ENCODE results near the gene PNPT1. TPM values are rescaled to one million over a fixed set of nuclear protein-coding genes. Genes with fewer than 3 reads are reported as not detected.

The PNPT1 gene
- total RNA-seq, 1 experiment from 2014 or later: 31.7 TPM

DNA sequence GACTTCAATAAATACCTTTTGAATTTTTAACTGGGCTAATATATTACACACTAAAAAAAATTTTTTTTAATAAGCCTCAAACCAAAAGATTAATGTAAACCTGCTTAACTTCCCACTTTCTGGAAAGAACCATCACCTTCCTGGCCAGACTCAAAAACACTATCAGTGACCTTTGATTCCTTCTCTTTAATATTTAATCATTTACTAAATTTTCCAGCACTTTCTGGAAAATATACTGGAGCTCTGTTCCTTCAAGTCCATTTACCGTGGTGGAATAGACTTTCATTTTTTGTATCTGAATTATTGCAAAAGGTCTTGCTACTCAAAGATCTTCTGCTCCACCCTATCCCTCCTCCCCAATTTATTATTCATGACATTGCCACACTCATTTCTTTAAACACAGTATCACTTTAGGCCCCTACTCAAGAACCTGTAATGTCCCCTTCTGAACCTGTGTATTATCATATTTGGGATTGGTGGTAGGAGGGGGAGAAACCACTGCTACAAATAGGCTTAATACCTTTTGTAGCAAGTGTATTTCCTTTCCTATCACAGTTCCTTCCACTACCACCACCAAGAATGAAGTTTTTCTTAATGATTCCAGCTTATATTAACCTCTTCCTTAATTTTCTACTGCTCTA is 83.6 kb downstream of the PNPT1 start:
- Histone ChIP-seq H3K27me3 (ENCODE audit: insufficient read depth, low read length) (no peaks in the 10 kb centered on the region), H2AFZ (ENCODE audit: low read depth, low read length, poor library complexity, severe bottlenecking) (no peak overlapping the region), H3K36me3 (ENCODE audit: control insufficient read depth in 1 of 2, insufficient read depth in 2 of 2, low read length in 2 of 2) (peaks cover 16 to 19% of the 10 kb centered on the region in 2 experiments), H3K4me2 (ENCODE audit: low read length) (no peak overlapping the region), H3K4me3 (replicated peaks in 1 of 2; ENCODE audit: low read depth in 1 of 2, low read length in 2 of 2) (no peak overlapping the region), H3K4me1 (ENCODE audit: control insufficient read depth in 1 of 2, insufficient read depth in 2 of 2, low read length in 2 of 2) (peaks cover 0 to under 1% of the 10 kb centered on the region in 2 experiments; a peak in 1 of 4 replicates), H3K27ac (ENCODE audit: low read depth, low read length) (no peak overlapping the region), H3K9ac (ENCODE audit: low read length) (no peak overlapping the region), H3K79me2 (ENCODE audit: insufficient read depth, low read length) (peaks cover 58% of the 10 kb centered on the region), H3K9me3 (ENCODE audit: control insufficient read depth in 1 of 2, insufficient read depth in 1 of 2, low read depth in 1 of 2, low read length in 2 of 2) (no peaks in the 10 kb centered on the region), H3K9me2 (ENCODE audit: insufficient read depth) (no peaks in the 10 kb centered on the region), H4K20me1 (ENCODE audit: insufficient read depth) (no peaks in the 10 kb centered on the region; the same call in 1 of the 2 replicates)
- BruUV-seq (replicated peaks): no TSS peak
- ChIA-PET CTCF (no interaction called here), RAD21 (ENCODE audit: low non-redundant PET in 1 of 2, low total read pairs in 2 of 2, uncharacterized antibody in 2 of 2, unreplicated experiment in 2 of 2) (no interaction called here), POLR2A (no interaction called here)
- TF ChIP-seq CEBPB (IDR thresholded peaks at IDR 0.05; ENCODE audit: low read depth) (no peak), EZH2phosphoT487 (IDR thresholded peaks at IDR 0.05; ENCODE audit: borderline replicate concordance) (no peak), SRF (IDR thresholded peaks at IDR 0.05; ENCODE audit: low read depth) (no peak), SIN3A (IDR thresholded peaks at IDR 0.05; ENCODE audit: low read depth) (no peak), YY1 (IDR thresholded peaks at IDR 0.05; ENCODE audit: extremely low read depth, insufficient replicate concordance, low read depth, low read length) (no peak), RAD21 (IDR thresholded peaks at IDR 0.05; ENCODE audit: low read depth) (no peak), CBX3 (IDR thresholded peaks at IDR 0.05; ENCODE audit: low read depth) (no peak), EZH2 (IDR thresholded peaks at IDR 0.05) (no peak), TCF7L2 (IDR thresholded peaks at IDR 0.05; ENCODE audit: borderline replicate concordance, extremely low read depth, insufficient read depth, insufficient read length) (no peak), JUND (IDR thresholded peaks at IDR 0.05) (no peak), FOSL1 (IDR thresholded peaks at IDR 0.05; ENCODE audit: low read depth) (no peak)
- TF ChIP-seq, protein P1, sequence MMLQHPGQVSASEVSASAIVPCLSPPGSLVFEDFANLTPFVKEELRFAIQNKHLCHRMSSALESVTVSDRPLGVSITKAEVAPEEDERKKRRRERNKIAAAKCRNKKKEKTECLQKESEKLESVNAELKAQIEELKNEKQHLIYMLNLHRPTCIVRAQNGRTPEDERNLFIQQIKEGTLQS (IDR thresholded peaks at IDR 0.05): no peak
- TF ChIP-seq, protein P2, sequence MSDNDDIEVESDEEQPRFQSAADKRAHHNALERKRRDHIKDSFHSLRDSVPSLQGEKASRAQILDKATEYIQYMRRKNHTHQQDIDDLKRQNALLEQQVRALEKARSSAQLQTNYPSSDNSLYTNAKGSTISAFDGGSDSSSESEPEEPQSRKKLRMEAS (IDR thresholded peaks at IDR 0.05): no peak
- TF ChIP-seq, protein P3, sequence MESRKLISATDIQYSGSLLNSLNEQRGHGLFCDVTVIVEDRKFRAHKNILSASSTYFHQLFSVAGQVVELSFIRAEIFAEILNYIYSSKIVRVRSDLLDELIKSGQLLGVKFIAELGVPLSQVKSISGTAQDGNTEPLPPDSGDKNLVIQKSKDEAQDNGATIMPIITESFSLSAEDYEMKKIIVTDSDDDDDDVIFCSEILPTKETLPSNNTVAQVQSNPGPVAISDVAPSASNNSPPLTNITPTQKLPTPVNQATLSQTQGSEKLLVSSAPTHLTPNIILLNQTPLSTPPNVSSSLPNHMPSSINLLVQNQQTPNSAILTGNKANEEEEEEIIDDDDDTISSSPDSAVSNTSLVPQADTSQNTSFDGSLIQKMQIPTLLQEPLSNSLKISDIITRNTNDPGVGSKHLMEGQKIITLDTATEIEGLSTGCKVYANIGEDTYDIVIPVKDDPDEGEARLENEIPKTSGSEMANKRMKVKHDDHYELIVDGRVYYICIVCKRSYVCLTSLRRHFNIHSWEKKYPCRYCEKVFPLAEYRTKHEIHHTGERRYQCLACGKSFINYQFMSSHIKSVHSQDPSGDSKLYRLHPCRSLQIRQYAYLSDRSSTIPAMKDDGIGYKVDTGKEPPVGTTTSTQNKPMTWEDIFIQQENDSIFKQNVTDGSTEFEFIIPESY (IDR thresholded peaks at IDR 0.05; ENCODE audit: extremely low read depth, insufficient replicate concordance, low read length): no peak
- DNase-seq (ENCODE audit: low read depth, low spot score) (no peak), ATAC-seq (no peak)
- intact Hi-C loops (cut with micrococcal nuclease): no loop called here
